IMR-90 (cell line): Measurements from ENCODE around the gene PRPF8.

Source experiments
- MAZ ChIP-seq: IDR thresholded peaks from 2 replicates; pipeline ENCODE4 v1.6.1; 2012; ENCODE audit warnings: low read depth, mild to moderate bottlenecking, low read length, improper control_type of control experiment, moderate library complexity, borderline replicate concordance
- POLR2A ChIP-seq: IDR thresholded peaks from 2 replicates; pipeline ENCODE4 v1.6.1; 2012; ENCODE audit warnings: mild to moderate bottlenecking, low read depth, low read length
- RFX5 ChIP-seq: IDR thresholded peaks from 2 replicates; pipeline ENCODE4 v1.8.0; 2012; ENCODE audit warnings: low read depth, mild to moderate bottlenecking, low read length, moderate library complexity
- TF ChIP-seq, protein P1 (sequence below): conservative IDR thresholded peaks from 2 replicates; pipeline ENCODE4 v1.5.1; 2012; ENCODE audit warnings: mild to moderate bottlenecking, low read depth, low read length, improper control_type of control experiment

DNA sequence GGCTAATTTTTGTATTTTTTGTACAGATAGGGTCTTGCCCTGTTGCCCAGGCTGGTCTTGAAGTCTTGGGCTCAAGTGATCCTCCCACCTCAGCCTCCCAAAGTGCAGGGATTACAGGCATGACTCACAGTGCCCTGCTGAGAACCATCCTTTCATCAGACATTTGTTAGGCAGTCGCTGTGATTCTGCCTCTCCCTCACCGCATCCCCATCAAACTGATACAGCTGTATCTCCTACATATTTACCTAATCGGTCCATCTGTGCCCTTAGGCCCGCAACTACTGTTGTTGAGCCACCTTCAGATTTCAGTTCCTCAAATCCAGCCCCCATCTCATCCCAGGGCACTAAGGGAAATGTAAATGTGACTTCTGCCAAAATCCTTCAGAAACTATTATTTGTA, 54.0 kb downstream of the PRPF8 start:
- TF ChIP-seq MAZ (no peak), POLR2A (no peak), RFX5 (no peak)
- TF ChIP-seq, protein P1, sequence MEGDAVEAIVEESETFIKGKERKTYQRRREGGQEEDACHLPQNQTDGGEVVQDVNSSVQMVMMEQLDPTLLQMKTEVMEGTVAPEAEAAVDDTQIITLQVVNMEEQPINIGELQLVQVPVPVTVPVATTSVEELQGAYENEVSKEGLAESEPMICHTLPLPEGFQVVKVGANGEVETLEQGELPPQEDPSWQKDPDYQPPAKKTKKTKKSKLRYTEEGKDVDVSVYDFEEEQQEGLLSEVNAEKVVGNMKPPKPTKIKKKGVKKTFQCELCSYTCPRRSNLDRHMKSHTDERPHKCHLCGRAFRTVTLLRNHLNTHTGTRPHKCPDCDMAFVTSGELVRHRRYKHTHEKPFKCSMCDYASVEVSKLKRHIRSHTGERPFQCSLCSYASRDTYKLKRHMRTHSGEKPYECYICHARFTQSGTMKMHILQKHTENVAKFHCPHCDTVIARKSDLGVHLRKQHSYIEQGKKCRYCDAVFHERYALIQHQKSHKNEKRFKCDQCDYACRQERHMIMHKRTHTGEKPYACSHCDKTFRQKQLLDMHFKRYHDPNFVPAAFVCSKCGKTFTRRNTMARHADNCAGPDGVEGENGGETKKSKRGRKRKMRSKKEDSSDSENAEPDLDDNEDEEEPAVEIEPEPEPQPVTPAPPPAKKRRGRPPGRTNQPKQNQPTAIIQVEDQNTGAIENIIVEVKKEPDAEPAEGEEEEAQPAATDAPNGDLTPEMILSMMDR = no peak
